Activated B cell treated with CpG ODN at 0.5 μM for 24 hours (primary cell): ENCODE measurements around the gene PTRH1. TPM values are rescaled to one million over a fixed set of nuclear protein-coding genes. Genes with fewer than 3 reads are reported as not detected.
A peak's percentile ranks its signal among the peaks of the same experiment; 100 is the strongest.

ENCODE experiments used
- ATAC-seq: fragments of 200-7000 bp; cut with Tn5 transposase; one replicate; pipeline ENCODE4 v1.10.0; 2021; ENCODE audit warnings: low read depth, mild to moderate bottlenecking, moderate library complexity
- CTCF ChIA-PET: fragments of 350-600 bp; sonication (Branson Sonifier 250); formaldehyde crosslinking; loops from one replicate; lab custom pipeline; 2021; ENCODE audit warnings: antibody characterized with exemption; lab: Charles Lee
- POLR2A ChIA-PET: fragments of 350-600 bp; sonication (Branson Sonifier 250); formaldehyde crosslinking; loops from one replicate; lab custom pipeline; 2021; ENCODE audit warnings: antibody characterized with exemption; lab: Charles Lee
- DNase-seq: peaks from one replicate; pipeline ENCODE4 v3.0.0; 2022
- H3K27ac Mint-ChIP-seq: one replicate; pipeline ENCODE4 v1.8.0; 2020; ENCODE audit warnings: mixed read lengths
- H3K27me3 Mint-ChIP-seq: one replicate; pipeline ENCODE4 v1.8.0; 2021; ENCODE audit warnings: mixed read lengths
- H3K36me3 Mint-ChIP-seq: one replicate; pipeline ENCODE4 v1.8.0; 2021; ENCODE audit warnings: low read depth, mixed read lengths
- H3K4me1 Mint-ChIP-seq: one replicate; pipeline ENCODE4 v1.8.0; 2021; ENCODE audit warnings: mixed read lengths
- H3K4me3 Mint-ChIP-seq: one replicate; pipeline ENCODE4 v1.8.0; 2020; ENCODE audit warnings: mild to moderate bottlenecking, mixed read lengths
- H3K9me3 Mint-ChIP-seq: one replicate; pipeline ENCODE4 v1.8.0; 2020; ENCODE audit warnings: mixed read lengths
- intact Hi-C: fragments of 100-400 bp; cut with micrococcal nuclease; formaldehyde crosslinking; loops from one replicate; pipeline ENCODE4 v1.15.1; 2024
- total RNA-seq: library from RNA; stranded (reverse); gene quantifications from 2 replicates; pipeline ENCODE4 v1.2.3, GENCODE V29; 2022
- TF ChIP-seq, protein P1 (sequence below): fragments of 200-600 bp; IDR thresholded peaks from one replicate; pipeline ENCODE4 v1.8.0; 2022; ENCODE audit warnings: antibody characterized with exemption, mild to moderate bottlenecking

PTRH1 gene
- total RNA-seq, 1 donor from 2014 or later: 12.7 TPM

DNA sequence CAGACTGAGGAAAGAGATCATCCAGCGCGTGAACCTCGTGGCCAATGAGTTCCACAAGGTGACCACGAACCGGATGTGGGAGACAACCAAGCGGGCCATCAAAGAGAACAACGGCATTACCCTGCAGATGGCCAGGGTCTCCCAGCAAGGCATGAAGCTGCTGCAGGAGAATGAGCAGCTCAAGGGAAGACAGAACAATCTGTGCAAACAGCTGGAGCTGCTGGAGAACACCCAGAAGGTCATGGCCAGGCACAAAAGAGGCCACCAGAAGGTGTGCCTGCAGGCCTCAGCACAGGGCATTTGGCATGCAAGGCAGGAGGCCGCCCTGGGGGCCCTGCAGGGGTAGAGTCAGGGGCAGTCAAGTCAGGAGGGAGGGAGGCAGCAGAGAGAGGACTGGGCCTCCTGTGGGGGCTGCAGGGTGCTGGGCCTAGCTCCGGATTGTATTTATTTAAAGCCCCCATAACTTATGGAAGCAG lies 4.2 kb downstream of the PTRH1 start:
- POLR2A ChIA-PET: interaction anchor here (0.5 kb wide), 1 partner anchor 206 kb away, joined by 3 read pairs; no protein-coding TSS in a partner anchor
- CTCF ChIA-PET: interaction anchor here (1.1 kb wide), 1 partner anchor 23 kb away, joined by 5 read pairs; the partner anchor contains the start of gene TOR2A
- ATAC-seq (no peak), DNase-seq (no peak)
- intact Hi-C loops: no loop called here
- peaks cover 3% of the 10 kb centered on the region for H3K36me3 Mint-ChIP-seq
- H3K27me3 Mint-ChIP-seq: no peaks in the 10 kb centered on the region
- H3K4me3 Mint-ChIP-seq: no peak overlapping the region
- H3K27ac Mint-ChIP-seq: no peak overlapping the region
- peaks cover 2% of the 10 kb centered on the region for H3K9me3 Mint-ChIP-seq
- TF ChIP-seq, protein P1, sequence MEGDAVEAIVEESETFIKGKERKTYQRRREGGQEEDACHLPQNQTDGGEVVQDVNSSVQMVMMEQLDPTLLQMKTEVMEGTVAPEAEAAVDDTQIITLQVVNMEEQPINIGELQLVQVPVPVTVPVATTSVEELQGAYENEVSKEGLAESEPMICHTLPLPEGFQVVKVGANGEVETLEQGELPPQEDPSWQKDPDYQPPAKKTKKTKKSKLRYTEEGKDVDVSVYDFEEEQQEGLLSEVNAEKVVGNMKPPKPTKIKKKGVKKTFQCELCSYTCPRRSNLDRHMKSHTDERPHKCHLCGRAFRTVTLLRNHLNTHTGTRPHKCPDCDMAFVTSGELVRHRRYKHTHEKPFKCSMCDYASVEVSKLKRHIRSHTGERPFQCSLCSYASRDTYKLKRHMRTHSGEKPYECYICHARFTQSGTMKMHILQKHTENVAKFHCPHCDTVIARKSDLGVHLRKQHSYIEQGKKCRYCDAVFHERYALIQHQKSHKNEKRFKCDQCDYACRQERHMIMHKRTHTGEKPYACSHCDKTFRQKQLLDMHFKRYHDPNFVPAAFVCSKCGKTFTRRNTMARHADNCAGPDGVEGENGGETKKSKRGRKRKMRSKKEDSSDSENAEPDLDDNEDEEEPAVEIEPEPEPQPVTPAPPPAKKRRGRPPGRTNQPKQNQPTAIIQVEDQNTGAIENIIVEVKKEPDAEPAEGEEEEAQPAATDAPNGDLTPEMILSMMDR: no peak
- H3K4me1 Mint-ChIP-seq: peaks cover 21% of the 10 kb centered on the region

DNA sequence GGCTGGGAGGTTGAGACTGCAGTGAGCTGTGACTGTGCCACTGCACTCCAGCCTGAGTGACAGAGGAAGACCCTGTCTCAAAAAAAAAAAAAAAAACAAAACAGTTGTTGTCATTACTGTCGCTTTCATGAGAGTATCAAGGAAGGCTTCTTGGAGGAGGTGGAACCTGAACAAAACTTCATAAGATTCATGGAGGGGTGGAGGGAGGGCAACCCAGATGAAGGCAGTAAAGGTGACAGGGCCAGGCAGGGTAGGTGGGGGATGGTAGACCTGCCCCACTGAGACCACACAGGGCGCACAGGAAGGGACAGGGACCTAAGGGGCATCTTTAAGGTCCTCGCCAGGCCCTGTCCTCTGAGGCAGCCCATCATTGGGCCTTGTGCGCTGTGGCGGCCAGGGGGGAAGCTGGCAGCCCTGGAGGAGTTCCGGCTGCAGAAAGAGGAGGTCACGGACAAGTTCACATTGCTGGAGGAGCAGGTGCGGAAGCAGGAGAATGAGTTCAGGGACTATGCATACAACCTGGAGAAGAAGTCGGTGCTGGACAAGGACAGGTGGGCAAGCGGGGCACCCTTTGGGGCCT lies 5.2 kb downstream of the PTRH1 start:
- intact Hi-C loops: no loop called here
- no peaks in the 10 kb centered on the region for H3K36me3 Mint-ChIP-seq
- ATAC-seq (no peak), DNase-seq (no peak)
- ChIA-PET POLR2A (interaction anchor here (0.5 kb wide), 1 partner anchor 34 kb away, joined by 6 read pairs; no protein-coding TSS in a partner anchor), CTCF (no interaction called here)
- peaks cover 13% of the 10 kb centered on the region for H3K4me1 Mint-ChIP-seq
- no peak overlapping the region for H3K27ac Mint-ChIP-seq
- TF ChIP-seq, protein P1: no peak
- no peak overlapping the region for H3K4me3 Mint-ChIP-seq
- peaks cover 2% of the 10 kb centered on the region for H3K9me3 Mint-ChIP-seq
- H3K27me3 Mint-ChIP-seq: no peaks in the 10 kb centered on the region

DNA sequence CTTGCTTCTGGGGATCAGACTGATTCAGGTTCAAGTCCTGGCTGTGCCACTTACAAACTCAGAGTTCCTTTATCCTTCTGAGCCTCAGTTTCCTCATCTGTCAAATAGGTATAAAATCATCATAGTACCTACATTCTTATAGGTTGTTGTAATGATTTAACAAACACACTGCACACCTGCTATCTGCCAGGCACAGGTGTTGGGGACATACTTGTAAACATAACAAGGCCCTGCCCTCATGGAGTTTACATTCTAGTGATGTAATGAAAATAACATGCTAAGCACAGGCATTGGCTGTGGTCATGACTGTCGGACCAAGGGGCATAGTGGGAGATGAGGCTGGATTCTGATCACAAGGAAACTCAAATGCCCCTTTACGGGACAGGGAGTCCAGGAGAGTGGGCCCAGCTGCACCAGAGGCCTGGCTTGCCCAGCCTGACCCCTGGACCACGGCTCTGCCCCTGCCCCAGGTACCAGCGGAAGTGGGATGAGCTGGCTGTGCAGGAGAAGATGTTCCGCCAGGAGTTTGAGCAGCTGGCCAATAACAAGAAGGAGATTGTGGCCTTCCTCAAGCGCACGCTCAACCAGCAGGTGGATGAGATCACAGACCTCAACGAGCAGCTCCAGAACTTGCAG lies 6.4 kb downstream of the PTRH1 start:
- no peak for ATAC-seq
- no peak for DNase-seq
- Mint-ChIP-seq H3K9me3 (peaks cover 2% of the 10 kb centered on the region), H3K36me3 (no peaks in the 10 kb centered on the region), H3K4me3 (no peak overlapping the region), H3K27ac (no peak overlapping the region), H3K27me3 (no peaks in the 10 kb centered on the region), H3K4me1 (peaks cover 9% of the 10 kb centered on the region)
- POLR2A ChIA-PET: no interaction called here
- CTCF ChIA-PET: no interaction called here
- intact Hi-C loops: no loop called here
- TF ChIP-seq, protein P1: no peak

DNA sequence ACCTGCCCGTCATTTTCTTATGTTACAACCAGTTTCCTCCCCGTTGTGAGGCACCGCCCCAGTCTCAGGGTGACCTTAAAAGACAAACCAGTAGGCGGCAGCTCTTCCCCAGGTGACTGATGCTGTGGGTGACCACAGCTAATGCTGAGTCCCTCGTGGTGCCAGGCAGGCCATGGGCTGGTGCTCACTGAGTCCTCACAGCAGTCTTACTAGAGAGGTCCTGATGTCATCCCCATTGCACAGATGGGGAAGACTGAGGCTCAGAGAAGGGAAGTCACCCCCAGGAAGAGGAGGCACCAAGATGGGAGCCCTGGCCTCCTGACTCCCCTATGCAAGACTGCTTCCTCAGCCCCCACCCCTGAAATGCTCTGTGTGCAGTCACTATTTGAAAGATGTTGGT lies 7.7 kb downstream of the PTRH1 start:
- POLR2A ChIA-PET: no interaction called here
- CTCF ChIA-PET: no interaction called here
- Mint-ChIP-seq H3K36me3 (no peaks in the 10 kb centered on the region), H3K27ac (no peak overlapping the region), H3K9me3 (peaks cover 2% of the 10 kb centered on the region), H3K4me1 (peaks cover 9% of the 10 kb centered on the region), H3K4me3 (no peak overlapping the region), H3K27me3 (no peaks in the 10 kb centered on the region)
- intact Hi-C loops: no loop called here
- ATAC-seq (peak; percentile 45), DNase-seq (no peak)
- TF ChIP-seq, protein P1: no peak

DNA sequence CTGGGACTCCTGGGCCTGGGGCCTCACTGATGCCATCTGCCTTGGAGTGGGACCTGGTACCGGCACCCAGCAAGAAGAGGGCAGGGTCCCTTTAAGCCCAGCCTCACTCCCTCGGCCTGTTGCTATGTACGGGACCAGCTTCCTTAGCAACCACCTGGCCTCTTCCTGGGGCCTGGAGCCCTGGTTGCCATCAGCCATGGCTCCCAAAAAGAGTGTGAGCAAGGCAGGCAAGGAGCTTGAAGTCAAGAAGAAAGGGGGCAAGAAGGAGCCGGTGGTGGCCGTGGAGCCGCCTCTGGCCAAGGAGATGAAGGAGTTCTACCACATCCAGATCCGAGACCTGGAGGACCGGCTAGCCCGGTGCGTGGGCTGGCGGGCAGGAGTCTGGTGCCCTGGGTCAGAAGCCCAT lies 8.6 kb downstream of the PTRH1 start, which contains the start of gene CFAP157:
Gene CFAP157 (plus strand): TSS at position 153 of the 406 bp plus-strand sequence. CDS start 44 bp downstream, at position 197.
- ChIA-PET POLR2A (interaction anchor here (0.5 to 0.7 kb wide), 2 partner anchors 9 to 210 kb away, joined by 3 to 5 read pairs; partner anchors contain the start of genes PTRH1, ST6GALNAC4 and TTC16), CTCF (interaction anchor here (1.1 kb wide), 1 partner anchor 28 kb away, joined by 3 read pairs; the partner anchor contains the start of gene TOR2A)
- intact Hi-C loops: no loop called here
- TF ChIP-seq, protein P1: no peak
- peaks cover 9% of the 10 kb centered on the region for H3K4me1 Mint-ChIP-seq
- no peak within 1 kb of the TSS for H3K27ac Mint-ChIP-seq
- DNase-seq (no peak), ATAC-seq (no peak)
- H3K36me3 Mint-ChIP-seq: no peaks in the 10 kb centered on the region
- H3K27me3 Mint-ChIP-seq: no peaks in the 10 kb centered on the region
- no peak within 1 kb of the TSS for H3K4me3 Mint-ChIP-seq
- H3K9me3 Mint-ChIP-seq: peaks cover 2% of the 10 kb centered on the region
